Activated T-helper 1 cell treated with Interleukin-2 at 50 U/mL for 16 hours (primary cell): Measurements from ENCODE around the gene LMTK3.

ENCODE experiments used
- DNase-seq: peaks from one replicate; pipeline ENCODE4 v3.0.0-alpha.2; 2020; ENCODE audit warnings: low read depth

The LMTK3 gene

GRCh38 chr19:48469289-48469881 is 42.2 kb downstream of the LMTK3 start, which contains the start of gene CYTH2:
Gene CYTH2, plus strand, starts transcription at chr19:48469369. Its CDS starts 139 bp downstream, at chr19:48469508.
- peak; percentile 65 for DNase-seq

GRCh38 chr19:48468772-48469288 is 42.8 kb downstream of the LMTK3 start:
- peak; percentile 100 for DNase-seq

- no peak for DNase-seq
Measured at GRCh38 chr19:48466561-48467325, 44.9 kb downstream of the LMTK3 start.

GRCh38 chr19:48465215-48465614 is 46.4 kb downstream of the LMTK3 start:
- DNase-seq: no peak

- DNase-seq: no peak
Measured at GRCh38 chr19:48461982-48462655, 49.5 kb downstream of the LMTK3 start.

- no peak for DNase-seq
Measured at GRCh38 chr19:48461651-48461981, 50.0 kb downstream of the LMTK3 start.

- no peak for DNase-seq
Measured at GRCh38 chr19:48458016-48458415, 53.6 kb downstream of the LMTK3 start.

- no peak for DNase-seq
Measured at GRCh38 chr19:48456864-48457263, 54.8 kb downstream of the LMTK3 start.

- DNase-seq: no peak
Measured at GRCh38 chr19:48455908-48456562, 55.6 kb downstream of the LMTK3 start.

- DNase-seq: no peak
Measured at GRCh38 chr19:48455171-48455907, 56.3 kb downstream of the LMTK3 start, which contains the start of gene KCNJ14. Gene KCNJ14, plus strand, starts transcription at chr19:48455574. Its CDS starts 6,151 bp downstream, at chr19:48461725.

GRCh38 chr19:48454150-48454730 is 57.4 kb downstream of the LMTK3 start:
- DNase-seq: no peak

- DNase-seq: no peak
Measured at GRCh38 chr19:48452289-48453190, 59.1 kb downstream of the LMTK3 start.

- no peak for DNase-seq
Measured at GRCh38 chr19:48451624-48452023, 60.0 kb downstream of the LMTK3 start.

- no peak for DNase-seq
Measured at GRCh38 chr19:48450863-48451262, 60.8 kb downstream of the LMTK3 start.

- DNase-seq: no peak
Measured at GRCh38 chr19:48450441-48450840, 61.2 kb downstream of the LMTK3 start.

- DNase-seq: no peak
Measured at GRCh38 chr19:48448563-48448962, 63.1 kb downstream of the LMTK3 start.

- DNase-seq: no peak
Measured at GRCh38 chr19:48446579-48446978, 65.1 kb downstream of the LMTK3 start.

GRCh38 chr19:48445606-48446481 is 65.8 kb downstream of the LMTK3 start, which contains the start of gene GRWD1:
Gene GRWD1, plus strand, starts transcription at chr19:48445983. Its CDS starts 23 bp downstream, at chr19:48446006.
- peak; percentile 90 for DNase-seq

- DNase-seq: no peak
Measured at GRCh38 chr19:48445256-48445605, 66.4 kb downstream of the LMTK3 start.
